ENCODE data around the gene NUTF2. TPM values are rescaled to one million over a fixed set of nuclear protein-coding genes. Genes with fewer than 3 reads are reported as not detected.

NUTF2 gene
- total and polyA plus RNA-seq, 2 donors (not counting 1 experiment from before 2014, with no cell fraction given) = 50.1 to 87.3 TPM

- H3K4me3 ChIP-seq (ENCODE audit: control extremely low read depth in 1 of 5, extremely low read depth in 1 of 5, insufficient read depth in 1 of 5, low read depth in 2 of 5, low read length in 4 of 5) = peak within 1 kb of the TSS; percentile 74 to 98 (median 89)
- peaks cover 31 to 42% of the 10 kb centered on the region in 2 donors for H3K4me1 ChIP-seq (ENCODE audit: control insufficient read depth in 2 of 2, insufficient read depth in 2 of 2, low read length in 2 of 2)
- no peaks in the 10 kb centered on the region for H3K9me3 Mint-ChIP-seq (ENCODE audit: insufficient read depth)
- ATAC-seq (ENCODE audit: low read depth) (peak; percentile 58), DNase-seq (peak; percentile 98)
- peaks cover 23% of the 10 kb centered on the region for H3K79me2 ChIP-seq (ENCODE audit: control insufficient read depth, insufficient read depth, low read length)
- H3K27ac Mint-ChIP-seq = peak within 1 kb of the TSS; percentile 98
- peak within 1 kb of the TSS; percentile 87 to 96 for H3K27ac ChIP-seq (ENCODE audit: low read length in 2 of 2)
- peak within 1 kb of the TSS; percentile 99 for H2AFZ ChIP-seq (ENCODE audit: insufficient read depth, low read depth, low read length, poor library complexity, severe bottlenecking)
- ChIA-PET CTCF (interaction anchor here (2.6 kb wide), 1 partner anchor 26 kb away, joined by 20 read pairs; no protein-coding TSS in a partner anchor), POLR2A (interaction anchor here (0.6 to 0.8 kb wide), 2 partner anchors 9 to 1485 kb away, joined by 3 to 6 read pairs; no protein-coding TSS in a partner anchor)
- peaks cover 36% of the 10 kb centered on the region for H3K4me1 Mint-ChIP-seq
- H3K36me3 ChIP-seq (replicated peaks in 1 of 2; ENCODE audit: control extremely low read depth in 1 of 2, control insufficient read depth in 1 of 2, extremely low read depth in 1 of 2, insufficient read depth in 2 of 2, low read length in 1 of 2) = no peaks in the 10 kb centered on the region
- H3K4me3 Mint-ChIP-seq = peak within 1 kb of the TSS; percentile 96
- peaks cover 0 to 5% (median 0%) of the 10 kb centered on the region in 3 donors for H3K9me3 ChIP-seq (ENCODE audit: control extremely low read depth in 1 of 3, control insufficient read depth in 2 of 3, insufficient read depth in 1 of 3, low read length in 2 of 3)
- peak; percentile 83 for TF ChIP-seq CTCF (IDR thresholded peaks at IDR 0.05)
- TF ChIP-seq EZH2 (IDR thresholded peaks at IDR 0.05; ENCODE audit: borderline replicate concordance, insufficient read depth, low read depth, low read length, poor library complexity, severe bottlenecking) = no peak
- intact Hi-C loops (cut with micrococcal nuclease) = loop anchor here (1.0 to 10.0 kb wide), 10 partner anchors 9 to 1087 kb away; partner anchors contain the start of genes ACD, C16orf86, CTCF and DYNC1LI2
- no peaks in the 10 kb centered on the region for H3K27me3 ChIP-seq (replicated peaks in 1 of 4; ENCODE audit: control extremely low read depth in 1 of 4, control insufficient read depth in 3 of 4, insufficient read depth in 4 of 4, low read length in 3 of 4)
- peaks cover 15% of the 10 kb centered on the region for H4K20me1 ChIP-seq (ENCODE audit: control insufficient read depth, insufficient read depth, low read length, poor library complexity, severe bottlenecking)
- H3K4me2 ChIP-seq (replicated peaks; ENCODE audit: low read depth, low read length, poor library complexity, severe bottlenecking) = peak within 1 kb of the TSS; percentile 97
- WGBS (ENCODE audit: insufficient coverage) = under 1% methylated on average over 83 of the region's 83 CpGs
- H3K27me3 Mint-ChIP-seq = no peaks in the 10 kb centered on the region
- H3K9ac ChIP-seq (ENCODE audit: low read length) = peak within 1 kb of the TSS; percentile 83
Observed at GRCh38 chr16:67841816-67842508, 4.8 kb upstream of the NUTF2 start, which contains the start of gene THAP11. TSS of gene THAP11 (plus strand) at chr16:67842320. CDS start at chr16:67842555, 235 bp downstream.
